CD8-positive, alpha-beta memory T cell (primary cell): ENCODE results near the gene RAB1B. TPM values are rescaled to one million over a fixed set of nuclear protein-coding genes. Genes with fewer than 3 reads are reported as not detected.

Experiments used
- CTCF ChIA-PET: fragments of 350-600 bp; sonication (Branson Sonifier 250); formaldehyde crosslinking; loops from one replicate; lab custom pipeline; 2021; ENCODE audit warnings: antibody characterized with exemption; lab: Charles Lee
- POLR2A ChIA-PET: fragments of 350-600 bp; sonication (Branson Sonifier 250); formaldehyde crosslinking; loops from one replicate; lab custom pipeline; 2021; ENCODE audit warnings: antibody characterized with exemption; lab: Charles Lee
- DNase-seq, 5 donors: peaks; one replicate each; pipeline versions ENCODE4 v3.0.0 to v3.0.0-alpha.2; 2020 to 2022; ENCODE audit warnings: mixed read lengths in 1 of 5
- H3K27ac ChIP-seq: one replicate; pipeline ENCODE4 v1.7.0; 2013; ENCODE audit warnings: low read depth, mild to moderate bottlenecking, low read length, moderate library complexity
- H3K27me3 ChIP-seq: 2 replicates; pipeline ENCODE4 v1.7.0; 2013; ENCODE audit warnings: low read length, mild to moderate bottlenecking; ENCODE audit not compliant: insufficient read depth, poor library complexity, severe bottlenecking
- H3K36me3 ChIP-seq: 2 replicates; pipeline ENCODE4 v1.7.0; 2013; ENCODE audit warnings: mild to moderate bottlenecking, low read length, moderate library complexity; ENCODE audit not compliant: insufficient read depth
- H3K4me1 ChIP-seq: 2 replicates; pipeline ENCODE4 v1.7.0; 2013; ENCODE audit warnings: mild to moderate bottlenecking, low read length, moderate library complexity; ENCODE audit not compliant: insufficient read depth
- H3K4me3 ChIP-seq: 2 replicates; pipeline ENCODE4 v1.7.0; 2013; ENCODE audit warnings: mild to moderate bottlenecking, low read length
- H3K9me3 ChIP-seq: 2 replicates; pipeline ENCODE4 v1.7.0; 2013; ENCODE audit warnings: mild to moderate bottlenecking, low read length
- H3K27ac Mint-ChIP-seq, 8 donors: one replicate each; pipeline ENCODE4 v1.8.0; 2020 to 2021; ENCODE audit warnings: mixed read lengths in 8 of 8, mild to moderate bottlenecking in 6 of 8, inconsistent platforms in 3 of 8, moderate library complexity in 3 of 8
- H3K27me3 Mint-ChIP-seq, 2 donors: one replicate each; pipeline ENCODE4 v1.8.0; 2020 to 2021; ENCODE audit warnings: mixed read lengths in 2 of 2, mild to moderate bottlenecking in 1 of 2, moderate library complexity in 1 of 2
- H3K36me3 Mint-ChIP-seq, 3 donors: one replicate each; pipeline ENCODE4 v1.8.0; 2020 to 2021; ENCODE audit warnings: mixed read lengths in 3 of 3, inconsistent platforms in 1 of 3, mild to moderate bottlenecking in 1 of 3
- H3K4me1 Mint-ChIP-seq, 3 donors: one replicate each; pipeline ENCODE4 v1.8.0; 2020 to 2021; ENCODE audit warnings: mixed read lengths in 3 of 3, inconsistent platforms in 1 of 3, mild to moderate bottlenecking in 1 of 3
- H3K4me3 Mint-ChIP-seq, 7 donors: one replicate each; pipeline ENCODE4 v1.8.0; 2020 to 2021; ENCODE audit warnings: mixed read lengths in 7 of 7, mild to moderate bottlenecking in 6 of 7, moderate library complexity in 4 of 7, inconsistent platforms in 2 of 7
- H3K9me3 Mint-ChIP-seq, 5 donors: one replicate each; pipeline ENCODE4 v1.8.0; 2020 to 2022; ENCODE audit warnings: mixed read lengths in 5 of 5, mild to moderate bottlenecking in 3 of 5, moderate library complexity in 2 of 5, inconsistent platforms in 1 of 5
- polyA plus RNA-seq: library from polyadenylated mRNA; unstranded; fragments of 300-500 nt; fragmentation: Illumina TruSeq; gene quantifications from one replicate; pipeline ENCODE4 v1.2.3, GENCODE V29; 2021
- total RNA-seq, 2 experiments: library from RNA; stranded (reverse); gene quantifications; one replicate each; pipeline ENCODE4 v1.2.3, GENCODE V29; 2021

The RAB1B gene
- total and polyA plus RNA-seq, 3 experiments from 2014 or later, result 18.6 to 125 (median 119) TPM

DNA sequence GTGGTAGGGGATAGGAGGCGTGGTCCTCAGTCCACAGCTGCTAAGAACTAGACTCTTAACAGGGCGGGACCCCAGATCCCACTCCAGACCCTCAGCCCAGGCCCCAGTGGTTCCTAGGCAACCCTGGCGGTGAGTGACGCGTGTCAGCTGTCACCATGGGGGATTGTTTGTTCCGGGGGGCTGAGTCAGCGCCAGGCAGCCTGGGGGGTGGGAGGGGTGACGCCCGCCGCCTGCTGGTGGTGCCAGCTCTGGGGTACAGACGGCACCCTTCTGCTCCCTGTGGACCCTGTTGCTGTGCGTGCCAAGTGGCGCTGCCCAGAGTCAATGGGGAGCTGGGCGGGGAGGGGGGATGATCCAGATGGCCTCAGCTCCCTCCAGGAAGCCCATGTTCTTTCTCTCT, 12.0 kb downstream of the RAB1B start:
- Histone ChIP-seq H3K36me3 (peaks cover 3% of the 10 kb centered on the region), H3K27ac (no peak overlapping the region), H3K4me1 (peaks cover 30% of the 10 kb centered on the region), H3K4me3 (no peak overlapping the region), H3K27me3 (no peaks in the 10 kb centered on the region), H3K9me3 (no peaks in the 10 kb centered on the region)
- Mint-ChIP-seq H3K4me1 (peaks cover 29 to 48% (median 33%) of the 10 kb centered on the region in 3 donors), H3K9me3 (no peaks in the 10 kb centered on the region), H3K27me3 (peaks cover 0 to 7% of the 10 kb centered on the region in 2 donors), H3K36me3 (peaks cover 0 to 22% (median 0%) of the 10 kb centered on the region in 3 donors), H3K27ac (peak overlapping the region in 2 of 8 donors; percentile 11 to 97), H3K4me3 (peak overlapping the region in 2 of 7 donors; percentile 78 to 79)
- ChIA-PET POLR2A (interaction anchor here (1.0 kb wide), 2 partner anchors 9 to 10 kb away, joined by 3 to 5 read pairs; partner anchors contain the start of gene YIF1A), CTCF (interaction anchor here (0.6 kb wide), 1 partner anchor 9 kb away, joined by 3 read pairs; no protein-coding TSS in a partner anchor)
- no peak for DNase-seq

DNA sequence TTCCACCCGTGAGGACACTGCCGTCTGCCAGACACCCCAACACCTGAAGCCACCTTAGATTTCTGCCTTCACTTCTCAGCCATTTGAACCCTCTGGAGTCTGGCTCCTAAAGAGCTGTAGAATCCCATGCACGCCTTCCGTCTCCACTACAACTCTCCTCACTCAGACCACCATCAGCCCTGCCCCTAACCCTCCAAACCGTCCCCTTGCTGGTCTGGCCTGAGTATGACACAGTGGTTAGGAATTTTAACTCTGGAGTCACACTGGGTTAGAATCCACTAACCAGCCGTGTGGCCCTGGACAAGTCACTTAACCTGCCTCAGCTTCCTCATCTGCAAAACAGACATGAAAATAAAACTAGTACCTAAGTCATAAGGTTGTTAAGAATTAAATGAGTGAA, 12.6 kb downstream of the RAB1B start:
- Histone ChIP-seq H3K4me3 (no peak overlapping the region), H3K27me3 (no peaks in the 10 kb centered on the region), H3K9me3 (no peaks in the 10 kb centered on the region), H3K36me3 (no peaks in the 10 kb centered on the region), H3K27ac (no peak overlapping the region), H3K4me1 (peaks cover 30% of the 10 kb centered on the region)
- POLR2A ChIA-PET, result interaction anchor here (1.0 kb wide), 2 partner anchors 8 to 11 kb away, joined by 3 to 5 read pairs; partner anchors contain the start of gene YIF1A
- H3K4me1 Mint-ChIP-seq, result peaks cover 29 to 48% (median 34%) of the 10 kb centered on the region in 3 donors
- DNase-seq, result no peak
- H3K4me3 Mint-ChIP-seq, result peak overlapping the region in 6 of 7 donors; percentile 5 to 79 (median 56)
- CTCF ChIA-PET, result interaction anchor here (2.5 to 6.5 kb wide), 3 partner anchors 9 to 58 kb away, joined by 20 to 74 read pairs (median 25); no protein-coding TSS in a partner anchor
- peaks cover 0 to 19% (median 0%) of the 10 kb centered on the region in 3 donors for H3K36me3 Mint-ChIP-seq
- H3K27ac Mint-ChIP-seq, result peak overlapping the region in 7 of 8 donors; percentile 59 to 97 (median 91)
- H3K9me3 Mint-ChIP-seq, result no peaks in the 10 kb centered on the region
- peaks cover 0 to 7% of the 10 kb centered on the region in 2 donors for H3K27me3 Mint-ChIP-seq

DNA sequence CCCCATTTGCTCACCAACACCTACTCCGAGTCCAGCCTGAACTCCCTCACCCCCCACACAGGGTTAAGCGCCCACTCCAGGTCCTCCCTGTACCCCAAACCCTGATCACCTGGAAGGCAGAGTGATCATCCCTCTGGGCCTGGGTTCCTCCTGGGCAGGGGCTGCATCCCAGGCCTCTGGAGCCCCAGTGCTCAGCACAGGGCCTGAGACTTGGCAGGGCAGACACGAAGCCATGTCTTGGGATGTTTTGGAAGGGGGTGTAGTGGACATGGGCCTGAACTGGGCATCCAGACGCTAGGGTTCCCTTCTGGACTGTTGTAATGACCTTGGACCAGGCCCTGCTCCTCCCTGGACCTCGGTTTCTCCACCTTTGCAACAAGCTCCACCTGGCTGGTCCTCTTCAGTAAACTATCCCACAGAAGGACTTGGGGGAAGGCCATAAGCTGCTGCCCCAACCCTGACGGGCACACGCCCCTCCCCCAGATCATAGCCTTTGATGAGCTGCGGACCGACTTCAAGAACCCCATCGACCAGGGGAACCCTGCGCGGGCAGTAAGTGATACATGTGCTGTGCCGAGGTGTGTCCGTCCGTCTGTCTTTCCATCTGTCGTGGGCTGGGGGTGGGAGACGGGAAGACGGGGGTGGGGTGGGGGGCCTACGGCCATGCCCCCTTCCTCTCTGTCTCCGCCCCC, 13.5 kb downstream of the RAB1B start:
- Histone ChIP-seq H3K27me3 (no peaks in the 10 kb centered on the region), H3K27ac (peak overlapping the region; percentile 20), H3K4me1 (peaks cover 33% of the 10 kb centered on the region), H3K9me3 (no peaks in the 10 kb centered on the region), H3K4me3 (no peak overlapping the region), H3K36me3 (no peaks in the 10 kb centered on the region)
- POLR2A ChIA-PET, result interaction anchor here (0.6 to 1.5 kb wide), 5 partner anchors 9 to 337 kb away, joined by 3 to 8 read pairs (median 4); partner anchors contain the start of gene TMEM151A
- Mint-ChIP-seq H3K4me3 (peak overlapping the region; percentile 35 to 85 (median 56)), H3K27me3 (peaks cover 0 to 7% of the 10 kb centered on the region in 2 donors), H3K27ac (peak overlapping the region; percentile 50 to 97 (median 92)), H3K36me3 (peaks cover 0 to 10% (median 0%) of the 10 kb centered on the region in 3 donors), H3K4me1 (peaks cover 33 to 50% (median 35%) of the 10 kb centered on the region in 3 donors), H3K9me3 (no peaks in the 10 kb centered on the region)
- DNase-seq, result no peak
- CTCF ChIA-PET, result interaction anchor here (0.7 to 6.5 kb wide), 8 partner anchors 9 to 166 kb away, joined by 3 to 74 read pairs (median 8); partner anchors contain the start of gene RAB1B

DNA sequence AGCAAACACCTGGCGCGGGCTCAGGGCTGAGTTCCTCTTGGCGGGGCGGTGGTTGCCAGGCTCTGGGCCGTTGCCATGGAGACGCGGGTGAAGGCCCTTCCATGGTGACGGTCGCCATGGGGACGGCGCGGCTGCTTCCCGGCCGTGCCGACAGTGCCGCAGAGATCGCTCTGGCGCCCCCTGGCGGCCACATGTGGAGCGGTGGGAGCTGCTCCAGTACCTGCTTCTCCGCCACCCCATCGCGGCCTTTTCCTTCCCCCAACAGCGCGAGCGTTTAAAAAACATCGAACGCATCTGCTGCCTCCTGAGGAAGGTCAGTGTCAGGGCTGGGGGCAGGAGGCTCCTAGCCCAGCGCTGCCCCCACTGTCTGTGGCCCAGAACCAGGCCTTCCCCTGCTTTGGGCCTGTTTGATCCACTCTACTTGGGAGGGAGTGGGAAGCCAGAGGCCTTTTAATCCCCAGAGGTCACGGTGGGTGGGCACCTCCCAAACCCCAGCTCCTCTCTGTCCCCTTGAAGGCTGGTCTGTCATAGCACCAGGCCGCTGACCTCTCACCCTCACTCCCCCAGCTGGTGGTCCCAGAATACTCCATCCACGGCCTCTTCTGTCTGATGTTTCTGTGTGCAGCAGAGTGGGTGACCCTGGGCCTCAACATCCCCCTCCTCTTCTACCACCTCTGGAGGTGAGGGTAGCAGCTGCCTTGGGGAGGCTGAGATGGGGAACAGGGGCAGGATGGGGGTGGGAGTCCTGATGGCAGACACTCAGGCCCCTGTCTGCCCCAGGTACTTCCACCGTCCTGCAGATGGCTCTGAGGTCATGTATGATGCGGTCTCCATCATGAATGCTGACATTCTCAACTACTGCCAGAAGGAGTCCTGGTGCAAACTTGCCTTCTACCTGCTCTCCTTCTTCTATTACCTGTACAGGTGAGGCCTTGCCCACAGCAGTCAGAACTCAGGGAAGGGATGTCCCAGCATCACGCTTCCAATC, 14.3 kb downstream of the RAB1B start:
- no peaks in the 10 kb centered on the region for H3K9me3 ChIP-seq
- ChIA-PET POLR2A (interaction anchor here (0.6 to 1.5 kb wide), 7 partner anchors 8 to 336 kb away, joined by 3 to 7 read pairs (median 3); partner anchors contain the start of gene TMEM151A), CTCF (interaction anchor here (0.7 to 6.5 kb wide), 10 partner anchors 8 to 167 kb away, joined by 3 to 74 read pairs (median 7); partner anchors contain the start of gene RAB1B)
- H3K36me3 ChIP-seq, result no peaks in the 10 kb centered on the region
- H3K4me3 ChIP-seq, result no peak overlapping the region
- Mint-ChIP-seq H3K27ac (peak overlapping the region; percentile 54 to 97 (median 92)), H3K4me1 (peaks cover 31 to 50% (median 37%) of the 10 kb centered on the region in 3 donors), H3K36me3 (peaks cover 0 to 7% (median 0%) of the 10 kb centered on the region in 3 donors), H3K9me3 (no peaks in the 10 kb centered on the region), H3K4me3 (peak overlapping the region; percentile 35 to 85 (median 56)), H3K27me3 (peaks cover 0 to 7% of the 10 kb centered on the region in 2 donors)
- H3K27me3 ChIP-seq, result no peaks in the 10 kb centered on the region
- H3K4me1 ChIP-seq, result peaks cover 35% of the 10 kb centered on the region
- H3K27ac ChIP-seq, result no peak overlapping the region
- peak; percentile 98 to 100 (median 100) for DNase-seq

DNA sequence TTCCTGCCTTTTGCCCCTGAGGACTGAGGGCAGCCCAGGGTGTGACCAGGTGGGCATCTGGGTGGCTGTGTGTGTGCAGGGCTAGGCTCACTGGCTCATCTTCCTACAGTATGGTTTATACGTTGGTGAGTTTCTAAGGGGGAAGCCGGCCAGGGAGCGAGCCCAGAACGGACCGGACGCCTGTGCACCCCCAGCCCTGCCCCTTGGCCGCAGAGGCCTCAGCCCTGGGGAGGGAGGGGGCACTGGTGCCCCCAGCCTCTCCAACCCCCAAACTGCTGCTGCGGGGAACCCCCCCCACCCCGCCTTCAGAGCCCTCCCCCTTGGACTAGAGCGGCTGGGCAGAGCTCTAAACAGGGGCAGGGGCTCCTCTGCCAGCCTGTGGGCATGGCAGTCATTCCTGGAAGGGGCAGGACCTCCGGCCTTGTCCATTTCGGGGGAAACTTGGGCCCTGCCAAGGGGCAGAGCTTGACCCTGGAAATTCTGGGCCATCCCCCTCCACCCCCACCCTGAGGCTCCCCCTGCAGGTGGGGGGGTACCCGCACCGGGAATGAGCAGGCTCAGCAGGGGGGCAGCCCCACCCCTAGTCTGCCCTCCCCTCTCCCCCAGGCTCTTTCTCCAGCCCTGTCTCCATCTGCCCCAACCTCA, 15.1 kb downstream of the RAB1B start:
- no peaks in the 10 kb centered on the region for H3K27me3 ChIP-seq
- no peaks in the 10 kb centered on the region for H3K9me3 ChIP-seq
- no peak overlapping the region for H3K4me3 ChIP-seq
- no peaks in the 10 kb centered on the region for H3K36me3 ChIP-seq
- Mint-ChIP-seq H3K4me3 (peak overlapping the region in 1 of 7 donors; percentile 56), H3K27ac (peak overlapping the region; percentile 50 to 97 (median 84)), H3K9me3 (no peaks in the 10 kb centered on the region), H3K36me3 (peaks cover 0 to 10% (median 0%) of the 10 kb centered on the region in 3 donors), H3K4me1 (peaks cover 31 to 56% (median 36%) of the 10 kb centered on the region in 3 donors), H3K27me3 (peaks cover 0 to 7% of the 10 kb centered on the region in 2 donors)
- CTCF ChIA-PET, result interaction anchor here (0.9 to 6.5 kb wide), 10 partner anchors 7 to 61 kb away, joined by 3 to 74 read pairs (median 7); partner anchors contain the start of gene RAB1B
- DNase-seq, result no peak
- H3K4me1 ChIP-seq, result peaks cover 42% of the 10 kb centered on the region
- POLR2A ChIA-PET, result interaction anchor here (0.9 to 1.5 kb wide), 2 partner anchors 29 to 34 kb away, joined by 3 read pairs; no protein-coding TSS in a partner anchor
- H3K27ac ChIP-seq, result no peak overlapping the region

GRCh38 chr11:66284526-66285078, 16.2 kb downstream of the RAB1B start:
- peaks cover 36% of the 10 kb centered on the region for H3K4me1 ChIP-seq
- no peak for DNase-seq
- ChIA-PET CTCF (interaction anchor here (0.7 to 6.5 kb wide), 4 partner anchors 26 to 1102 kb away, joined by 3 to 74 read pairs (median 12); no protein-coding TSS in a partner anchor), POLR2A (interaction anchor here (1.5 kb wide), 1 partner anchor 33 kb away, joined by 3 read pairs; no protein-coding TSS in a partner anchor)
- peaks cover 33 to 53% (median 39%) of the 10 kb centered on the region in 3 donors for H3K4me1 Mint-ChIP-seq
- no peaks in the 10 kb centered on the region for H3K9me3 ChIP-seq
- H3K4me3 ChIP-seq, result no peak overlapping the region
- H3K27me3 ChIP-seq, result no peaks in the 10 kb centered on the region
- no peak overlapping the region for H3K27ac ChIP-seq
- peaks cover 0 to 8% of the 10 kb centered on the region in 2 donors for H3K27me3 Mint-ChIP-seq
- H3K36me3 Mint-ChIP-seq, result peaks cover 0 to 12% (median 0%) of the 10 kb centered on the region in 3 donors
- no peaks in the 10 kb centered on the region for H3K9me3 Mint-ChIP-seq
- peak overlapping the region in 3 of 8 donors; percentile 33 to 62 (median 33) for H3K27ac Mint-ChIP-seq
- H3K36me3 ChIP-seq, result no peaks in the 10 kb centered on the region
- H3K4me3 Mint-ChIP-seq, result peak overlapping the region in 1 of 7 donors; percentile 56
